Chondrocyte (in vitro differentiated cells): ENCODE results near the gene FOXN1. TPM values are rescaled to one million over a fixed set of nuclear protein-coding genes. Genes with fewer than 3 reads are reported as not detected.

Source experiments
- DNase-seq: peaks from one replicate; pipeline ENCODE4 v3.0.0; 2021; ENCODE audit warnings: mixed read lengths, low spot score
- H3K27ac Mint-ChIP-seq: one replicate; pipeline ENCODE4 v1.8.0; 2021; ENCODE audit warnings: mild to moderate bottlenecking, moderate library complexity, mixed read lengths; ENCODE audit not compliant: unreplicated experiment
- H3K27me3 Mint-ChIP-seq: 2 replicates; pipeline ENCODE4 v1.8.0; 2021; ENCODE audit warnings: low read depth, mixed read lengths
- H3K36me3 Mint-ChIP-seq: 2 replicates; pipeline ENCODE4 v1.8.0; 2021; ENCODE audit warnings: low read depth, mixed read lengths
- H3K4me1 Mint-ChIP-seq: 2 replicates; pipeline ENCODE4 v1.8.0; 2021; ENCODE audit warnings: low read depth, mild to moderate bottlenecking, mixed read lengths
- H3K4me3 Mint-ChIP-seq: one replicate; pipeline ENCODE4 v1.8.0; 2021; ENCODE audit warnings: mild to moderate bottlenecking, moderate library complexity, mixed read lengths; ENCODE audit not compliant: unreplicated experiment
- H3K9me3 Mint-ChIP-seq: 2 replicates; pipeline ENCODE4 v1.8.0; 2021; ENCODE audit warnings: low read depth, mixed read lengths
- total RNA-seq: library from RNA; stranded (reverse); gene quantifications from 3 replicates; pipeline ENCODE4 v1.2.1, GENCODE V29; 2021
- TF ChIP-seq, protein P1 (sequence below): fragments of 200-600 bp; sonication (generic); IDR thresholded peaks from 2 replicates; pipeline ENCODE4 v1.5.0; 2021; ENCODE audit warnings: antibody characterized with exemption, mild to moderate bottlenecking, moderate library complexity

The FOXN1 gene
- total RNA-seq, 1 donor from 2014 or later: not detected

- no peaks in the 10 kb centered on the region for H3K9me3 Mint-ChIP-seq
- TF ChIP-seq, protein P1, sequence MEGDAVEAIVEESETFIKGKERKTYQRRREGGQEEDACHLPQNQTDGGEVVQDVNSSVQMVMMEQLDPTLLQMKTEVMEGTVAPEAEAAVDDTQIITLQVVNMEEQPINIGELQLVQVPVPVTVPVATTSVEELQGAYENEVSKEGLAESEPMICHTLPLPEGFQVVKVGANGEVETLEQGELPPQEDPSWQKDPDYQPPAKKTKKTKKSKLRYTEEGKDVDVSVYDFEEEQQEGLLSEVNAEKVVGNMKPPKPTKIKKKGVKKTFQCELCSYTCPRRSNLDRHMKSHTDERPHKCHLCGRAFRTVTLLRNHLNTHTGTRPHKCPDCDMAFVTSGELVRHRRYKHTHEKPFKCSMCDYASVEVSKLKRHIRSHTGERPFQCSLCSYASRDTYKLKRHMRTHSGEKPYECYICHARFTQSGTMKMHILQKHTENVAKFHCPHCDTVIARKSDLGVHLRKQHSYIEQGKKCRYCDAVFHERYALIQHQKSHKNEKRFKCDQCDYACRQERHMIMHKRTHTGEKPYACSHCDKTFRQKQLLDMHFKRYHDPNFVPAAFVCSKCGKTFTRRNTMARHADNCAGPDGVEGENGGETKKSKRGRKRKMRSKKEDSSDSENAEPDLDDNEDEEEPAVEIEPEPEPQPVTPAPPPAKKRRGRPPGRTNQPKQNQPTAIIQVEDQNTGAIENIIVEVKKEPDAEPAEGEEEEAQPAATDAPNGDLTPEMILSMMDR: no peak
- DNase-seq: peak; percentile 66
These were observed 45.5 kb downstream of the FOXN1 start for GRCh38 chr17:28551421-28552175.

GRCh38 chr17:28552176-28552999, 46.2 kb downstream of the FOXN1 start, which contains the start of gene UNC119:
Gene UNC119 (minus strand): TSS chr17:28552624. CDS start chr17:28552557, 67 bp downstream.
- Mint-ChIP-seq H3K27me3 (no peaks in the 10 kb centered on the region), H3K4me1 (peaks cover 26% of the 10 kb centered on the region), H3K9me3 (no peaks in the 10 kb centered on the region), H3K27ac (peak within 1 kb of the TSS; percentile 87), H3K4me3 (peak within 1 kb of the TSS; percentile 95), H3K36me3 (peaks cover 24% of the 10 kb centered on the region)
- TF ChIP-seq, protein P1: no peak
- DNase-seq: peak; percentile 90

More at GRCh38 chr17:28551421-28552175, 45.5 kb downstream of the FOXN1 start:
- no peaks in the 10 kb centered on the region for H3K27me3 Mint-ChIP-seq
- peaks cover 19% of the 10 kb centered on the region for H3K36me3 Mint-ChIP-seq
- H3K4me3 Mint-ChIP-seq: peak overlapping the region; percentile 95
- H3K4me1 Mint-ChIP-seq: peaks cover 26% of the 10 kb centered on the region
- peak overlapping the region; percentile 87 for H3K27ac Mint-ChIP-seq

GRCh38 chr17:28553000-28553505, 46.9 kb downstream of the FOXN1 start:
- Mint-ChIP-seq H3K27ac (peak overlapping the region; percentile 82), H3K27me3 (no peaks in the 10 kb centered on the region), H3K4me1 (peaks cover 26% of the 10 kb centered on the region), H3K9me3 (no peaks in the 10 kb centered on the region), H3K36me3 (peaks cover 28% of the 10 kb centered on the region), H3K4me3 (peak overlapping the region; percentile 95)
- TF ChIP-seq, protein P1: no peak
- peak; percentile 15 for DNase-seq

- H3K4me3 Mint-ChIP-seq: no peak overlapping the region
- H3K4me1 Mint-ChIP-seq: peaks cover 26% of the 10 kb centered on the region
- no peaks in the 10 kb centered on the region for H3K27me3 Mint-ChIP-seq
- TF ChIP-seq, protein P1: no peak
- no peak overlapping the region for H3K27ac Mint-ChIP-seq
- peak; percentile 35 for DNase-seq
- peaks cover 34% of the 10 kb centered on the region for H3K36me3 Mint-ChIP-seq
- no peaks in the 10 kb centered on the region for H3K9me3 Mint-ChIP-seq
These were observed 48.4 kb downstream of the FOXN1 start for GRCh38 chr17:28554565-28554964.

DNA sequence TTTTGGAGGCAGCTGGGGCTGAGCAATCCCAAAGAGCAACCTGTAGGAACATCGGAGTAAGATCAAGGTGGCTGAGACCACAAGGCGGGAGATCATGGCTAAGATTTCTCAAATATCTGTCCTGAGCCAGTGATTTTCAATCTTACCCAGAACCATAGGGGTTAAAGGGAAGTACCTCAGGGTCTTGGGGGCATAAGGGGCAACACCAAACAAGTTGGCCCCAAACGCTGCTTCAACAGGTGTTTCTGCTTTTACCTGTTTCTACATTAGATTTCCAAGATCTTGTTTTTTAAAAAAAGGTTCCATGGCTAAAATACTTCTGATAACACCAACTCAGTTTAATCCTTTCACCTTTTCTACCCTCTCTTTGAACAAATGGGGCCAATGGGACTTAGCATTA, 48.9 kb downstream of the FOXN1 start:
- Mint-ChIP-seq H3K27me3 (no peaks in the 10 kb centered on the region), H3K4me1 (peaks cover 24% of the 10 kb centered on the region), H3K36me3 (peaks cover 39% of the 10 kb centered on the region), H3K27ac (no peak overlapping the region), H3K9me3 (no peaks in the 10 kb centered on the region), H3K4me3 (no peak overlapping the region)
- TF ChIP-seq, protein P1: no peak
- DNase-seq: no peak
